Bone marrow (tissue), 2 donors: ENCODE data around the gene AIP.
"Not testable (repeated sequence)": the region's sequence is repeated elsewhere in the genome, so short reads cannot be mapped to it uniquely, and the experiment has no call there.

Source experiments
- DNase-seq, 2 donors: peaks; one replicate each; lab custom pipeline; 2025; lab: John Stamatoyannopoulos, UW

The AIP gene

DNA sequence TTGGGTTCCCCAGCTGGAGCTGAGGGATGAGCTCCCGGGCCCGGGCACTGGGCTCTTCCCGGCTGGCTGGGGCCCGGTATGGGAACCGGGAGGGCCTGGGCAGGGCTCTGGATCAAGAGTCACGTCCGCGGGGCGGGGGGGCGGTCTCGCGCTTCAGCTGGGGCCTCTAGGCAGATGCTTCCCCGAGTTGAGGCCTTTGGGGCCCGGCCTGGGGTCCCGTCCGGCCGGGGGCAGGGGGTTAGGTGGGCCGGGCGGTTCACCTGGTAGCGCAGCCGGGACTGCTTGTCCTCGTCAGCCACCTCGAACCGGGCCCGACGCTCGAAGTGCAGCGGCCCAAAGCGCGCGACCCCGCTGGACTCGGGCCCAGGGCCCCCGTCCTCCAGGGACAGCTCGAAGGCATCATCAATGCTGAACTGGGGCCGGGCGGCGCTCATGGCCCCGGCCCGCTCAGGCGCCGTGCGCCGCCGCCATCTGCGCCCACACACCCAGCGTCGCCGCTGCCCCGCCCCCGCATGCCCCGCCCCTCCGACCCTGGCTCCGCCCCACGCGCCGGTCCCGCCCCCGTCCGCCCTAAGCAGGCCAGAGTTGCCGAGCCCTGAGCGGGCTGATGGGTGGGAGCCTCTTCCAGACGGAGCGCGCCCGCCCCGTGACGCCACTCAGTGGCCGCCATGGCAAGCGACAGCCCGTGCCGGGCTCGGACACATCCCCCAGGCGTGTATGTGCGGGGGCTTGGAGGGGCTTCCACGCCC is 13.9 kb upstream of the AIP start, which contains the start of gene TMEM134:
TMEM134 (minus strand) TSS at position 493 of the 749 bp plus-strand sequence; CDS start at position 434, 59 bp downstream.
- DNase-seq, result peak; percentile 72 to 84

DNA sequence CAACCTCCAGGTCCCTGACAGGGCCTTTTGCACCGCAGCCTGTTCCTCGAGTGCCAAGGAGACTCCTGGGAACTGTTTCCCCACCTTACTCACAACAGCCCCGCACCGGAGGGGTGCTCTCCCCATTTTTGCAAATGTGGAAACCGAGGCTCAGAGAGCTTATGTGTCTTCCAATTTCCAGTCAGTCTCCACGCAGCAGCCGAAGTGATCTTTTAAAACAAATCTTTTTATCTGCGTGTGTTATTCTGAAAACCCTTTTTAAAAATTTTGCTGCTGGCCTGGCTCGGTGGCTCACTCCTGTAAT is 13.4 kb upstream of the AIP start:
- no peak for DNase-seq

DNA sequence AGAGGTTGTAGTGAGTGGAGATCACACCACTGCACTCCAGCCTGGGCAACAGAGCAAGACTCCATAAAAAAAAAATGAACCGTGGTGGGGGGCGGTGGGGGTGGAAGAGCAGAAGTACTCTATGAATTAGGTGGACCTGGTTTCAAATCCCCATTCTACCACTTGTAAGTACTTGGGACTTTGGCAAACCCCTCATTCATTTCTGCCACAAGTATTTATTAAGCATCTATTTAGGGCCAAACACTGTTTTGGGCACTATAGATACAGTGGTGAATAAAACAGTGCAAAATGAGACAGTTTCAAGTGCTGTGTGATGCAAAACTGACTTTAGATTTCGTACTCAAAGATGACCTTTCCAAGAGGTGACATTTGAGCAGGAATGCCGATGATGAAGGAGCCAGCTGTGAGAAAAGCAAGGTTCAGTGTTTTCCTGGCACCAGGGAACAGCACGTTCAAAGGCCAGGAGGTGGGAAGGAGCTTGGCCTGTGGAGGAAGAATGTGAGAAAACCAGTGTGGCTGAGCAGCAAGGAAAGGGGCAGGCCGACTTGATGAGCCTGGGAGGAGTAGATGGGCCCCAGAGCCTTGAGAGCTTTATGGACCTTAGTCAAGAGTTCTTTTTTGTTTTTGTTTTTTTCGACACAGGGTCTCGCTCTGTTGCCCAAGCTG is 12.4 kb upstream of the AIP start:
- DNase-seq, result no peak

DNA sequence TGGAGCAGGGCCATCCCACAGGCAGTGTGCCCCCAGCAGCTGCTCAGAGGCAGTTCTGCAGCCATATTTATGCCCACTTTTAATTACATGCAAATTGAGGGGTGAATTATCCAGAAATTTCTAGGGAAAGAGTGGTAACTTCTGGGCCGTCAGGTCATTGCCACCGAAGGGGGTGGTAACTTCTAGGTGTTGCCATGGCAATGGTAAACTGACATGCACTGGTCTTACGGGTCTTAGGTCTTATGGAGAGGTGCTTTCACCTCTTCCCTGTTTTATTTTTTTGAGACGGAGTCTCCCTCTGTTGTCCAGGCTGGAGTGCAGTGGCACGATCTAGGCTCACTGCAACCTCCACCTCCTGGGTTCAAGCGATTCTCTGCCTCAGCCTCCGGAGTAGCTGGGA is 9.9 kb upstream of the AIP start:
- no peak for DNase-seq

DNA sequence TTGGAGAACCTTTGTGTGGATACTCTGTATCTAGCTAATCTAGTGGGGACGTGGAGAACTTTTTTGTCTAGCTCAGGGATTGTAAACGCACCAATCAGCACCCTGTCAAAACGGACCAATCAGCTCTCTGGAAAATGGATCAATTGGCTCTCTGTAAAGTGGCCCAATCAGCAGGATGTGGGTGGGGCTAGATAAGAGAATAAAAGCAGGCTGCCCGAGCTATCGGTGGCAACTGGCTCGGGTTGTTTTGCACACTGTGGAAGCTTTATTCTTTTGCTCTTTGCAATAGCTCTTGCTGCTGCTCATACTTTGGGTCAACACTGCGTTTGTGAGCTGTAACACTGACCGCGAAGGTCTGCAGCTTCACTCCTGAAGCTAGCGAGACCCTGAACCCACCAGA is 6.1 kb upstream of the AIP start:
- DNase-seq, result not testable (repeated sequence)

DNA sequence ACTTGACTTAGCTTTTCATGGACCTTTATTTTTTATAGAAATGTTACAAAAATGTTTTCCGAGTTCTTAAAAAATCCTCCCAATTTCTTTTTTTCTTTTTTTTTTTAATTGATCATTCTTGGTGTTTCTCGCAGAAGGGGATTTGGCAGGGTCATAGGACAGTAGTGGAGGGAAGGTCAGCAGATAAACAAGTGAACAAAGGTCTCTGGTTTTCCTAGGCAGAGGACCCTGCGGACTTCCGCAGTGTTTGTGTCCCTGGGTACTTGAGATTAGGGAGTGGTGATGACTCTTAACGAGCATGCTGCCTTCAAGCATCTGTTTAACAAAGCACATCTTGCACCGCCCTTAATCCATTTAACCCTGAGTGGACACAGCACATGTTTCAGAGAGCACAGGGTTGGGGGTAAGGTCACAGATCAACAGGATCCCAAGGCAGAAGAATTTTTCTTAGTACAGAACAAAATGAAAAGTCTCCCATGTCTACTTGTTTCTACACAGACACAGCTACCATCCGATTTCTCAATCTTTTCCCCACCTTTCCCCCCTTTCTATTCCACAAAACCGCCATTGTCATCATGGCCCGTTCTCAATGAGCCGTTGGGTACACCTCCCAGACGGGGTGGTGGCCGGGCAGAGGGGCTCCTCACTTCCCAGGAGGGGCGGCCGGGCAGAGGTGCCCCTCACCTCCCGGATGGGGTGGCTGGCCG is 5.3 kb upstream of the AIP start:
- DNase-seq, result not testable (repeated sequence)

DNA sequence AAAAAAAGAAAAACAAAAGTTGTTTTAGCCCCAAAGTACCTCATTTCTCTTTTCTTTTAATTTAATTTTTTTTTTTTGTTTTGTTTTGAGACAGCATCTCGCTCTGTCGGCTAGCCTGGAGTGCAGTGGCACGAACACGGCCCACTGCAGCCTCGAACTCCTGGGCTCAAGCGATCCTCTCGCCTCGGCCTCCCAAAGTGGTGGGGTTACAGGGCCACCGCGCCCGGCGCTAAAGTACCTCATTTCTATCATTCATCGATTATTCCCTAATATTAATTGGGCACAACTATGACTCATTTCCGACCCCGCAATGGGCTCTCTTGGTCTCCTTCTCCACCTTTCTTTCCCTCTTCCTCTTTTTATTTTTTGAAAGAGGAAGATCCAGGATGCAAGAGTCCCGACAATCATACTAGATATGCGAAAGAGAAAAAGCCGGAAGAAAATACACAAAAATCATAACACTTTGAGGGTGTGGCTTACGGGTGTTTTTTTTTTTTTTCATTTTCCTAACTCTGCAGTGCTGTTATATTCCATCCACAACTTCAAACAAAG is 475 bp upstream of the AIP start:
- peak in 1 of 2 donors; percentile 88 for DNase-seq

DNA sequence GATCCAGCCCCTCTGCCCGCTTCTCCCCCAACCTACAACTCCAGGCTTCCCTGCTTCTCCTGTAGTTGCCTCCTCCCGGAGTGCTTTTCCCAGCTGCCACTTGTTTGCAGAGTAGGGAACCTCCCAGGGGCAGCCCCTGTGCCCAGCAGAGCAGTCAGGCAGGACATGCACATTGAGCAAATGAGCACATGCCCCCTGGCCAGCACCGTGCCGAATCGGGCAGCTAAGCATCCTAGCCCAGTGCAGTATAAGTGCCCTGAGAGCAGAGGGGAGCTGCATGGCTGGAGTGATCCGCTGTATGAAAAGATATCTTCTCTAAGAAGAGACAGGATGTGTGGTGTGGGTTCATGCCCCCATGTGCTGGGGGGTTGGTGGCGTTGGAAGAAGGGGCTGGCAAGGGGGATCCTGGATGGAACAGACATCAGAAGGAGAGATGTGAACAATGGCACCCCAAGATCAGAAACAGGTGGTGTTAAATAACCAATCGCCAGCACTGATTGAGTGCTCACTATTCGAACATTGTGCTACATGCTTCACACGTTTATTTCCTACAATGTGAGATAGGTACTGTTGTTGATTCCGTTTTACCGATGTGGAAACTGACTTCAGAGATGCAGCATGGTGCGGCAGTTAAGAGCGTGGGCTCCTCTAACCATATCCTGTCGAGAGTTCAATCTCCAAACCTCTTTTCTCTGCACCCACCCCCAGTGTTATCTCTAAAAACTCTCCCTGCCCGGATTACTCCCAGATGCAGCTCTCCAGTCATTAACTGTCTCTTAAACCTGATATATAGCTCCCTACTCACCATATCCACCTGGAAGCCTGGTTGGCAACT is 1.2 kb downstream of the AIP start:
- DNase-seq, result no peak

DNA sequence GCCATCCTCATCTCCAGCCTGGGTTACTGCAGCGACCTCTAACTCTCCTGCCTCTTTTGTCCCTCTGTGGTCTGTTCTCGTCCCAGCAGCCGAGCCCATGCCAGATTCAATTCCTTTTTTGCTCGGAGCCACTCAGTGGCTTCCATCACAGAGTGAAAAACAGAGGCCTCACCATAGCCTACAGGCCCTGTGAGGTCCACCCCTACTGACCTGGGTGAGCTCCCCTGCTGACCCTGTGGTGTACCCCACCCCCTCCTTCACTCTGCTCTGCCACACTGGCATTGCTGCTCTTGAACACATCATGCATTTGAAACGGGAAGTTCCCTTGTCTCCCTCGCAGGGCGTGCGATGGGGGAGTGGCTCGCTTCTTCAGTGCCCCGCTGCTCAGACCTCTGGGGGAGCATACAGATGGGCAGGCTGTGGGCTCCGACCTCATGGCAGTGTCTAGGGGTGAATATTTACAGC is 2.1 kb downstream of the AIP start:
- peak; percentile 20 to 65 for DNase-seq

DNA sequence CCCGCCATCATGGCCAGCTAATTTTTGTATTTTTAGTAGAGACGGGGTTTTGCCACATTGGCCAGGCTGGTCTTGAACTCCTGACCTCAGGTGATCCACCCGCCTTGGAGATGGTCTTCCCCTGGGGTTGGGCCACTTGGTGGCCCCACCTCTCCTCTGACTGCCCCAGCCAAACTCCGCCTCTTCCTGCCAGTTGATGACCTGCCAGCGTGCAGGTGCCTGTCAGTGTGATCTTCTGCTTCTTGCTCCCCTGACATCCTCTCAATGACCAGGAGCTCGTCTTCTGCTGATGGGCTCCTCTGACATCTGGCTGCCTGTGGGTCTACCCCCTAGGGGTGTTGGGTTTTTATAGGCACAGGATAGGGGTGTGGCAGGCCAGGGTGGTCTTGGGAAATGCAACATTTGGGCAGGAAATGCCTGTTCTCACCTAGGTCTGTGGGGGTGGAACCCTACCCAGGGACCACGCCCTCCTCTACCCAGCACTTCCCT is 3.1 kb downstream of the AIP start:
- DNase-seq, result not testable (repeated sequence)

DNA sequence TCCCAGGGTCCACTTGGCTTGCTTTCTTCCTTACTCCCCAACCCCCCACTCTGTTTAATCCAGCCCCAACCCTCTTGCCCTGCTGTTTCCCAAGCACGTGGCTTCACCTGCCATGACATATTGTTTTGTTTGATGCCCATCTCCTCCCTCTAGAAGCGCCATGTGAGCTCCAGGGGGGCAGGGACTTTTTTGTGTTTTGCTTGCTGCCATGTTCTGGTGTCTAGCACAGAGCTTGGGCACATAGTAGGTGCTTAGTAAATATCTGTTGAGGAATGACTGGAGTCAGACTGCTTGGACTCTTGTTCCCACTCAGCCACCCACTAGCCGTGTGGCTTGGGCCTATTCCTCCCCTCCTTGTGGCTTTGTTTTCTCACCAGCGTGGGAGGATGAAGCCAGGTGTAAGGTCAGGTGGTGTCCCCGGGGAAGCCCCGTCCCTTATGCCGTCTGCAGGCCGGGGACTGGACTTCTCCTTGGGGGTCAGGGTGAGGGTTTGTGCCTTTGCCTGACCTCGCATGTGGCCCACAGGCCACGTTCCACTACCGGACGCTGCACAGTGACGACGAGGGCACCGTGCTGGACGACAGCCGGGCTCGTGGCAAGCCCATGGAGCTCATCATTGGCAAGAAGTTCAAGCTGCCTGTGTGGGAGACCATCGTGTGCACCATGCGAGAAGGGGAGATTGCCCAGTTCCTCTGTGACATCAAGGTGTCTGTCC is 3.8 kb downstream of the AIP start:
- no peak for DNase-seq

DNA sequence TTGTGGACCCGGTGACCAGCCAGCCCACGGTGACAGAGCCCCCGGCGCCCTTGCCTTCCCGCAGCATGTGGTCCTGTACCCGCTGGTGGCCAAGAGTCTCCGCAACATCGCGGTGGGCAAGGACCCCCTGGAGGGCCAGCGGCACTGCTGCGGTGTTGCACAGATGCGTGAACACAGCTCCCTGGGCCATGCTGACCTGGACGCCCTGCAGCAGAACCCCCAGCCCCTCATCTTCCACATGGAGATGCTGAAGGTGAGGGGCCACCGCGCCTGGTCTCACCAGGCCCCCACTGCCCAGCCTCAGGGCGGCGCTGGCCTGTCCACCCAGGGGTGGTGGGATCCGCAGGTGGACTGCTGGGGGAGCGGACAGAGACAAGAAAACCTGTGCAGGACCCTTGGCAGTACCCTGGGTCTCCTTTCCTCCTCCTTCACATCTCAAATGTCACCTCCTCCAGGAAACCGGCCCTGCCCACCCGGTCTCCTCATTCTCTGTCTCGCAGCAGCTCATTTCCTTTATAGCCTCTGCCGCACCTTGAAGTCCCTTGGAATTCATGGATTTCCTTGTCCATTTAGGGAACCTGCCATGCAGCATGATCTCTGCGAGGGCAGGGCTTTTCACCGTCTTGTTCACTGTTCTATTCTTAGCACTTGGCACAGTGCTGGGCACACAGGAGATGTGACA is 6.5 kb downstream of the AIP start:
- no peak for DNase-seq

DNA sequence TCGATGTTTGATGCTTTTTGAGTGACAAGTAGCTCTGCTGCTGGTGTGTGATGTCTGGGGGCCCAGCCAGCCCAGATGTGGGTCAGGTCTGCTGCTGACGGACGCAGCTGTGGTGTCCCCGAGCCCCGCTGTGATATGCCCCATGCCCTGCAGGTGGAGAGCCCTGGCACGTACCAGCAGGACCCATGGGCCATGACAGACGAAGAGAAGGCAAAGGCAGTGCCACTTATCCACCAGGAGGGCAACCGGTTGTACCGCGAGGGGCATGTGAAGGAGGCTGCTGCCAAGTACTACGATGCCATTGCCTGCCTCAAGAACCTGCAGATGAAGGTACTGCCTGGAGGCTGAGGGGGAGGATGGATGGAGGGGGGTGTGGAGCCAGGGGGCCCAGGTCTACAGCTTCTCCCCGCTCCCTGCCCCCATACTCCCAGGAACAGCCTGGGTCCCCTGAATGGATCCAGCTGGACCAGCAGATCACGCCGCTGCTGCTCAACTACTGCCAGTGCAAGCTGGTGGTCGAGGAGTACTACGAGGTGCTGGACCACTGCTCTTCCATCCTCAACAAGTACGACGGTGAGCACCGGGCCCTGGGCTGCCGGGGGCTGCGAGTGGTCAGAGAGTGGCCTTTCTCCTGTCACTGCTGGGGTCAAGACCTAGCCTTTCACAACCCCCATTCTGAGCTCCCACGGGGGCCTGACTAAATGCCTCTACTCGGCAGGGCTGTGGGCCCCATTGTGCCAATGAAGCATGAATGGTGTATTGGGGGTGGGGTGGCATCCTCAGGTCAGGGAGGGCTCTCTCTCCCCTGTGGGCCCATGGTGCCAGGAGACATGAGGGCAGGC is 7.3 kb downstream of the AIP start:
- DNase-seq, result no peak

DNA sequence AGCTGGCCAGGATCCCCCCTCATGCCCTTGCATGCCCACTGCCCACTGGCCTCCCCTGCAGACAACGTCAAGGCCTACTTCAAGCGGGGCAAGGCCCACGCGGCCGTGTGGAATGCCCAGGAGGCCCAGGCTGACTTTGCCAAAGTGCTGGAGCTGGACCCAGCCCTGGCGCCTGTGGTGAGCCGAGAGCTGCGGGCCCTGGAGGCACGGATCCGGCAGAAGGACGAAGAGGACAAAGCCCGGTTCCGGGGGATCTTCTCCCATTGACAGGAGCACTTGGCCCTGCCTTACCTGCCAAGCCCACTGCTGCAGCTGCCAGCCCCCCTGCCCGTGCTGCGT is 7.9 kb downstream of the AIP start:
- no peak for DNase-seq

DNA sequence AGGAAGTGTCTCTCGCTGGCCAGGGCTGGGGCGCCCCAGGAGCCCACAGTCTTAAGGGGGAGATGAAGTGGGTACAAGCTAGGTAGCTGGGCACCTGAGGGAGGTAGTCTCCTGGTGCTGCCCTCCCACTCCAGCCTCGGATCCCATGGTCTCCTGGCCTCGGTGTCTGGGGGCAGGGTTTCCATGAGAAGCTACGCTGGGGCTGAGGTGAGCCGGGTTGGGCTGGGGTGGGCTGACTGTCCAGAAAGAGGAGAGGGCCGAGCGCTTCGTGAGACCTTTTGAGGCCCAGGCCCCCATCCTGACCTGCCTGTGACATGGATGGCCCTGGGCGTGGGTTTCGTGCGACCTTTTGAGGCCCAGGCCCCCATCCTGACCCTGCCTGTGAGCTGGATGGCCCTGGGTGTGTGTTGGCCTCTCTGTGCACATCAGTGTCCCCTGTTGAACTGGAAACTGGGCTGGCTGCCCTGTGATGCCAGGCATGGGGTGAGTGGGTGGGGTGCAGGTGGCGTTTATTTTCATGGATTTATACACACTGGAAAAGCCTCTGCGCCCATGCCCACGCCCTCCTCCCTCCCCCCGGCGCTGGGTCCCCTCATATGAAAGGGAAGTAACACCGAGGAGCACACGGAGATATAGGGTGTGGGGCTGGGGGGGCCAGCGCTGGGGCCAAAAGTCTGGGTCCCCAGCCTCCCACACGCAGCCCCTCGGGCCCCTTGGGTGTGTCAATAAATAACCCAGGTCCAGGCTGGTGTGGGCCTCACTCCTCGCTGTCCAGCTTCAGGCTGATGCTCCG is 8.6 kb downstream of the AIP start:
- DNase-seq, result no peak

DNA sequence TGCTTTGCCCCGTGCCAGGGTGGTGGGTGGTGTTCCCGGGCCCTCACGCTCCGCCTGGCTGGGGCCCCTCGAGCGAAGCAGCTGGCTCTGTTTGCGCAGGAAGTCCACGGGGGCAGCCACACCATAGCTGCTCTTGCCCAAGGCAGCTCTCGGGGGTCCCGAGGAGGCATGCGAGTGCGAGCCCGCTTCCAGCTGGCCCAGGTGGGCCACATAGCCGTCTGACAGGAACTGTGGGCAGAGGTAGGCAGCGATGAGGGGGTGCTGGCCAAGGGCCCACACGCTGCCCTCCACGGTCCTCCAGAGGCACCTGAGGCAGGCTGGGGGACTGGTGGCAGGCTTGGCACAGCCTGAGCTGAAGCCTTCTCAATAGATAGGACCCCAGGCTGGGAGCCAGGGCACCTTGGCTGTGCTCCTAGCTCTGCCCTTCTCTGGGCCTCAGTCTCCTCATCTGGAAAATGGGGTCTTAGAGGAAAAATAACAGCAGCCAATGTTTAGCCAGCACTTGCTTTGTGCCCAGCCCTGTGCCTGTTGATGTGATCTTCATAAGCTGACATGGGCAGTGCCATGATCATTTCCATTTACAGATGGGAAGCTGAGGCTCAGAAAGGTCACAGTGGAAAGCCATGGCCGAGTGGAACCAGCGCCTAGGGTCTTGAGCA is 9.4 kb downstream of the AIP start:
- DNase-seq, result no peak

DNA sequence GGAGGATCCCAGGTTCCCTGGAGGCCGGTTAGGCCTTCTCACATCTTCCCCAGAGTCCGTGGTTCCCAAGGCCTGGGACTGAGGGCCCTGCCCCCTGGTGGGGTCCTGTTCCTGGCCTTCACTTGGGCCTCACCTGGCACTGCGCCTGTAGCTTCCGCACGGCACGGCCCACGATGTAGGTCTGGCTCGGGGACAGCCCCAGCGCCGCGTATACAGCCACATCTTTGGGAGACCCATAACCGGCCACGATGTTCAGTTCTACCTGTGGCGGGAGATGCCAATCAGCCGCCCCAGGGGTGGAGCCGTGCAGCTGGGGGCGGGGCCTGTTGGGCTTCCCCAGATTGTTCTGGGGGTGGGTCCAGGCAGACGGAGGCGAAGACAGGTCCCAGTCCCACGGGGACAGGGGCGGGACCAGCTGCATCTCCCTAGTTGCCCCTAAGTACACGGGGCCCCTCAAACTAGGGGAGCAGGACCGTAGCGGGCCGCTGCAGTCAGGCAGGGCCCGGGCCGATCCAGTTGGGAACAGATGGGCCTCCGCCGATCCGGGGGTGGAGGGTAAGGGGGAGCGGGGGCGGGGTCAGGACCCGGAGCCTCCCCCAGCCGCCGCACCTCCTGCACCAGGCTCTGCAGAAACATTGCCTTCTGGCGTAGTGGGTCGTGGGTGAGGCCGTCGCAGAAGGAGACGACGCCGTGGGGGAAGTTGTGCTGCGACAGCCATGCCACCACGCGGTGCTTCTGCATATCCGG is 10.1 kb downstream of the AIP start:
- no peak for DNase-seq
